Astrocyte (in vitro differentiated cells and primary cell): Measurements from ENCODE around the gene AKT3. TPM values are rescaled to one million over a fixed set of nuclear protein-coding genes. Genes with fewer than 3 reads are reported as not detected.

Source experiments
- DNase-seq: peaks from one replicate; pipeline ENCODE4 v3.0.0-alpha.2; 2010; ENCODE audit warnings: low read depth
- FAIRE-seq: peaks from 2 replicates; lab custom pipeline; 2011; peaks lifted over from hg19 to GRCh38; lab: Jason Lieb, UNC
- H2AFZ ChIP-seq: 2 replicates; pipeline ENCODE4 v1.6.0; 2012; ENCODE audit warnings: low read depth, low read length, inconsistent platforms
- H3K27ac ChIP-seq: 2 replicates; pipeline ENCODE4 v1.5.1; 2011; ENCODE audit warnings: low read depth, low read length, inconsistent platforms
- H3K27me3 ChIP-seq: 2 replicates; pipeline ENCODE4 v1.6.0; 2011; ENCODE audit warnings: low read length, inconsistent platforms; ENCODE audit not compliant: insufficient read depth
- H3K36me3 ChIP-seq: 2 replicates; pipeline ENCODE4 v1.5.1; 2011; ENCODE audit warnings: low read length, inconsistent platforms; ENCODE audit not compliant: insufficient read depth
- H3K4me1 ChIP-seq: 2 replicates; pipeline ENCODE4 v1.5.1; 2011; ENCODE audit warnings: low read length, inconsistent platforms; ENCODE audit not compliant: insufficient read depth
- H3K4me2 ChIP-seq: 2 replicates; pipeline ENCODE4 v1.6.0; 2012; ENCODE audit warnings: low read length, inconsistent platforms
- H3K4me3 ChIP-seq: 2 replicates; pipeline ENCODE4 v1.5.1; 2011; ENCODE audit warnings: low read depth, mild to moderate bottlenecking, low read length, inconsistent platforms; ENCODE audit not compliant: insufficient read depth
- H3K79me2 ChIP-seq: 2 replicates; pipeline ENCODE4 v1.6.0; 2012; ENCODE audit warnings: mild to moderate bottlenecking, low read length, inconsistent platforms; ENCODE audit not compliant: insufficient read depth
- H3K9ac ChIP-seq: 2 replicates; pipeline ENCODE4 v1.6.0; 2012; ENCODE audit warnings: mild to moderate bottlenecking, low read length, inconsistent platforms
- H3K9me3 ChIP-seq: 2 replicates; pipeline ENCODE4 v1.5.1; 2012; ENCODE audit warnings: low read depth, mild to moderate bottlenecking, low read length, inconsistent platforms; ENCODE audit not compliant: insufficient read depth
- H4K20me1 ChIP-seq: 2 replicates; pipeline ENCODE4 v1.6.0; 2012; ENCODE audit warnings: low read length, inconsistent platforms; ENCODE audit not compliant: insufficient read depth
- H3K27ac Mint-ChIP-seq: one replicate; pipeline ENCODE4 v1.8.0; 2021; ENCODE audit warnings: mild to moderate bottlenecking, mixed read lengths; ENCODE audit not compliant: unreplicated experiment
- H3K27me3 Mint-ChIP-seq: one replicate; pipeline ENCODE4 v1.8.0; 2021; ENCODE audit warnings: low read depth, mixed read lengths; ENCODE audit not compliant: unreplicated experiment
- H3K36me3 Mint-ChIP-seq: one replicate; pipeline ENCODE4 v1.8.0; 2021; ENCODE audit warnings: low read depth, mixed read lengths; ENCODE audit not compliant: unreplicated experiment
- H3K4me1 Mint-ChIP-seq: one replicate; pipeline ENCODE4 v1.8.0; 2021; ENCODE audit warnings: low read depth, mixed read lengths; ENCODE audit not compliant: unreplicated experiment
- H3K4me3 Mint-ChIP-seq: one replicate; pipeline ENCODE4 v1.8.0; 2021; ENCODE audit warnings: mild to moderate bottlenecking, moderate library complexity, mixed read lengths; ENCODE audit not compliant: unreplicated experiment
- H3K9me3 Mint-ChIP-seq: one replicate; pipeline ENCODE4 v1.8.0; 2021; ENCODE audit warnings: mild to moderate bottlenecking, mixed read lengths; ENCODE audit not compliant: unreplicated experiment
- EZH2 ChIP-seq: IDR thresholded peaks from 2 replicates; pipeline ENCODE4 v1.6.1; 2012; ENCODE audit warnings: mild to moderate bottlenecking, low read length, inconsistent platforms; ENCODE audit not compliant: insufficient read depth
- total RNA-seq: library from RNA; stranded (reverse); gene quantifications from 2 replicates; pipeline ENCODE4 v1.2.1, GENCODE V29; 2021
- TF ChIP-seq, protein P1 (sequence below): IDR thresholded peaks from 2 replicates; pipeline ENCODE4 v1.5.1; 2011; ENCODE audit warnings: low read depth, mild to moderate bottlenecking, inconsistent platforms, low read length, moderate library complexity; ENCODE audit not compliant: insufficient read depth

Gene AKT3
- total RNA-seq, 1 donor from 2014 or later: 64.5 TPM

DNA sequence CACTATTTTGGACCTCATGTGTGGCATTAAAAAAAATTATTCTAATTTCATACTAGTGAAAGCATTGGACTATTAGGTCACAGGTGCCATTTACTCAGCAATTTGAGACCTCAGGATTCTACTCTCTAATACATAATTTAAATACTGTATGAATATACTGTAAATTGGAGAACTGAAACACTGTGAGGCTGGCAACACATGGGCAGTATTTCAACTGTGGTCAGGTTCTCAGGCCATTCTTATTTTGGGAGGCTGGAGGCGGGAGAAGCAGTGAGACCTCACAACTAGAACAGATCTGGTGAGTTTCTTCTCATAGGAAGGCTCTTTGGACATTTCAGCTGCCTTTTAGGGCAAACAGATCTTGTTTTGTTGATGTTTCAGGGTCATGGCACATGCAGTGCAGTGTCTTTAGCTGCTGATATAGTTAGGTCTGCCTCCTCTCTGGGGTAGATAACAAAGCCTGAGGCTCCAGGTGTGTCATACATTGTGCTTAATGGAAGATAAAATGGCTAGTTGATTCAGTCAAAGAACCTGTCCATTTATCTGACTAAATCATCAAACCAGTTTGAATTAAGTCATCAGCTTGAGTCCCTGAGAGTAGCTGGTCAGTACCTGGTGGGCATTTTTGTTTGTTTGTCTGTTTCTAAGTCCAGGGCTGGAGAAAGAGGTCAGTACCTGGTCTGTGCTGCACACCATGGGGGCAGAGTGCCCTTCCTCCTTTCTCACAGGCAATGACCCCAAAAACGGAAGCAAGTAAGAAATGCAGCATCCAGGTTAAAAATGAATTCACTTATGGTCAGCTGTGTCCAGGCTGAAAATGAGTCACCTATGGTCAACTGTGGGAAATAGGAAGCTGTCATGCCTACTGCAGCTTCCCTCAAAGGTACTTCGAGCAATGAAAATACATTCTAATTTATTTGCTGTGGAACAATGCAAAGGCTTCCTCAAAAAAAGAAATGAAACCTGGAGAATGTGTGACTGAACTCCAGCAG lies 378.0 kb downstream of the AKT3 start:
- Histone ChIP-seq H3K4me2 (peak overlapping the region; percentile 29), H3K36me3 (no peaks in the 10 kb centered on the region), H3K4me1 (peaks cover 27% of the 10 kb centered on the region), H3K9ac (no peak overlapping the region), H3K9me3 (no peaks in the 10 kb centered on the region), H3K79me2 (no peaks in the 10 kb centered on the region), H4K20me1 (no peaks in the 10 kb centered on the region), H3K4me3 (no peak overlapping the region), H3K27ac (no peak overlapping the region), H3K27me3 (no peaks in the 10 kb centered on the region), H2AFZ (no peak overlapping the region)
- Mint-ChIP-seq H3K4me3 (no peak overlapping the region), H3K36me3 (peaks cover 4% of the 10 kb centered on the region), H3K27ac (no peak overlapping the region), H3K9me3 (no peaks in the 10 kb centered on the region), H3K4me1 (peaks cover 20% of the 10 kb centered on the region), H3K27me3 (no peaks in the 10 kb centered on the region)
- TF ChIP-seq, protein P1, sequence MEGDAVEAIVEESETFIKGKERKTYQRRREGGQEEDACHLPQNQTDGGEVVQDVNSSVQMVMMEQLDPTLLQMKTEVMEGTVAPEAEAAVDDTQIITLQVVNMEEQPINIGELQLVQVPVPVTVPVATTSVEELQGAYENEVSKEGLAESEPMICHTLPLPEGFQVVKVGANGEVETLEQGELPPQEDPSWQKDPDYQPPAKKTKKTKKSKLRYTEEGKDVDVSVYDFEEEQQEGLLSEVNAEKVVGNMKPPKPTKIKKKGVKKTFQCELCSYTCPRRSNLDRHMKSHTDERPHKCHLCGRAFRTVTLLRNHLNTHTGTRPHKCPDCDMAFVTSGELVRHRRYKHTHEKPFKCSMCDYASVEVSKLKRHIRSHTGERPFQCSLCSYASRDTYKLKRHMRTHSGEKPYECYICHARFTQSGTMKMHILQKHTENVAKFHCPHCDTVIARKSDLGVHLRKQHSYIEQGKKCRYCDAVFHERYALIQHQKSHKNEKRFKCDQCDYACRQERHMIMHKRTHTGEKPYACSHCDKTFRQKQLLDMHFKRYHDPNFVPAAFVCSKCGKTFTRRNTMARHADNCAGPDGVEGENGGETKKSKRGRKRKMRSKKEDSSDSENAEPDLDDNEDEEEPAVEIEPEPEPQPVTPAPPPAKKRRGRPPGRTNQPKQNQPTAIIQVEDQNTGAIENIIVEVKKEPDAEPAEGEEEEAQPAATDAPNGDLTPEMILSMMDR: no peak
- no peak for TF ChIP-seq EZH2
- DNase-seq (peak; percentile 60), FAIRE-seq (no peak)

DNA sequence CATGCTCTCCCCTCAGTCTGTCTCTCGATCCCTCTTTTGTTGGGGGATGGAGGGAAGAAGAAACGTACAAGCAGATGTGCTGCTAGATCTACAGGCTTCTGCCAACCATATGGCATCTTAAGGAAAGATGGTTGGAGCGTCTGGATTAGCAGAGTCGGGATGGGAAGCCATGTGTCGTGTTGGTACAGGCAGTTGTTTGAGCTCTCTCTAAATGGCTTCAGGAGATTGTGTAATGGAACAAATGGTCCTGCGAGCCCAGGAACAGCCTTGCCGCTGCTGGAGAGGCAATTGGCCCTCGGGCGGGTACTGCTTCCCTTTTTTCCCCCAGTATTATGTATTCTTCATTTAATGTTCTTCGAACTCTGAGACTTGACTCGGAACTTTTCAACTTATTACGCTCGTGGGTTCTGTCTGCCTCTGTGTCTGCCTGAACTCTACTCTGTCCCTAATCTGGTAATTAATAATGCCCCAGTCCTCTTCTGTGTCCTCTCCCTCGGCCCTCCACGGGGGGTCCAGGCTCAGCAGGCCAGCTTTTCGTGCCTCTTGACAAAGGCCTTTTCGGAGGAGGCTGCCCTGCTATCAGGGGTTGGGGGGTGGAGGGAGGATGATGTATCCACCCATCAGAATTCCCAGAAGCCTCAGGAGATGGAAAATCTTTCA lies 378.9 kb downstream of the AKT3 start:
- no peak overlapping the region for H3K4me3 Mint-ChIP-seq
- H3K4me2 ChIP-seq: no peak overlapping the region
- TF ChIP-seq, protein P1: no peak
- no peak for TF ChIP-seq EZH2
- peaks cover 25% of the 10 kb centered on the region for H3K4me1 ChIP-seq
- FAIRE-seq (no peak), DNase-seq (no peak)
- no peaks in the 10 kb centered on the region for H3K27me3 Mint-ChIP-seq
- no peaks in the 10 kb centered on the region for H3K36me3 ChIP-seq
- peaks cover 4% of the 10 kb centered on the region for H3K36me3 Mint-ChIP-seq
- H3K79me2 ChIP-seq: no peaks in the 10 kb centered on the region
- H3K27me3 ChIP-seq: no peaks in the 10 kb centered on the region
- no peak overlapping the region for H3K27ac ChIP-seq
- H4K20me1 ChIP-seq: no peaks in the 10 kb centered on the region
- no peak overlapping the region for H3K4me3 ChIP-seq
- no peak overlapping the region for H3K27ac Mint-ChIP-seq
- peaks cover 19% of the 10 kb centered on the region for H3K4me1 Mint-ChIP-seq
- no peak overlapping the region for H2AFZ ChIP-seq
- no peak overlapping the region for H3K9ac ChIP-seq
- H3K9me3 ChIP-seq: no peaks in the 10 kb centered on the region
- no peaks in the 10 kb centered on the region for H3K9me3 Mint-ChIP-seq
